ENCODE data around the gene SLC24A3.

DNA sequence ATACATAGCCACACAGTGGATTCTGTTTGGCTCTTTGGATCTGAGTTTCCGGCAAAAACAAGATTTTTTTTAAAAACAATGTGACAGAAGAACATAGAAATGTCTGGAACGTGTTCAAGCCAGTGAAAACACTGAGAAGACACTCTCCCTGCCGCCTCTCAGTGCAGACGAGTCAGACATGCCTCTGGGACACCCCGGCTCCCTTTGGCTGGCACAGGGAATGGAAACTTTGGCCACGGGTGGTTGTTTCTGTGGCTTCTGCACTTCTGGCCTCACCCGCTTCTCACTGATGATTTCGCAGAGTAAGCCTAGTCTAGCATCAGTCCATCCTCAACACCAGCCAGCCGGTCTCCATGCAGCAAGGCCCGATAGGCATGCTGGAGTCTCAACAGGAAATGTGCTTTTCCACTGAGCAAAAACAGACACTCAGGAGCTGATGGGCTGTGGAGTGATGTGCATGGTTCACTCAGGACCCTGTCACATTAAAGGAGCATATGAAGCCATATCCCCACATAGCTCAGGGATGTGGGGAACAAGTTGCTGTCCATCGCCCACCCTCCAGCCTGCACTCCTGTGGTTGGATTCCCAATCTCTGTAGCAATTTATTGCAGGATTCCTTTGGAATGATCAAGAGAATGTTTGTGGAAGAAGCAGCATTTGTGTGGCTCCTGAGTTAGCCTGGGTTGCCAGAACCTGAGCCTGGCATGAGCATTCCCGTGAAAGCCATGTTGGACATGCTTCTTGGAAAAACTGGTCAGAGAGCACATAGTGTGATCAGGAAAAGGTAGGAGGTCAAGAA, 283.7 kb downstream of the SLC24A3 start:
- TF ChIP-seq, protein P1, sequence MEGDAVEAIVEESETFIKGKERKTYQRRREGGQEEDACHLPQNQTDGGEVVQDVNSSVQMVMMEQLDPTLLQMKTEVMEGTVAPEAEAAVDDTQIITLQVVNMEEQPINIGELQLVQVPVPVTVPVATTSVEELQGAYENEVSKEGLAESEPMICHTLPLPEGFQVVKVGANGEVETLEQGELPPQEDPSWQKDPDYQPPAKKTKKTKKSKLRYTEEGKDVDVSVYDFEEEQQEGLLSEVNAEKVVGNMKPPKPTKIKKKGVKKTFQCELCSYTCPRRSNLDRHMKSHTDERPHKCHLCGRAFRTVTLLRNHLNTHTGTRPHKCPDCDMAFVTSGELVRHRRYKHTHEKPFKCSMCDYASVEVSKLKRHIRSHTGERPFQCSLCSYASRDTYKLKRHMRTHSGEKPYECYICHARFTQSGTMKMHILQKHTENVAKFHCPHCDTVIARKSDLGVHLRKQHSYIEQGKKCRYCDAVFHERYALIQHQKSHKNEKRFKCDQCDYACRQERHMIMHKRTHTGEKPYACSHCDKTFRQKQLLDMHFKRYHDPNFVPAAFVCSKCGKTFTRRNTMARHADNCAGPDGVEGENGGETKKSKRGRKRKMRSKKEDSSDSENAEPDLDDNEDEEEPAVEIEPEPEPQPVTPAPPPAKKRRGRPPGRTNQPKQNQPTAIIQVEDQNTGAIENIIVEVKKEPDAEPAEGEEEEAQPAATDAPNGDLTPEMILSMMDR (IDR thresholded peaks at IDR 0.05), result no peak
- no peak for TF ChIP-seq POLR2A (IDR thresholded peaks at IDR 0.05)
- TF ChIP-seq POLR2AphosphoS5 (IDR thresholded peaks at IDR 0.05), result no peak

Data from breast epithelium (tissue), 3 donors.